BLaER1 treated with 17β-estradiol and CSF1 and Interleukin-3, amounts not matched to agents 10 nM and 100 nM (cell line): ENCODE measurements around the gene CYTH1.
A peak's percentile ranks its signal among the peaks of the same experiment; 100 is the strongest.

Experiments used
- H3K27ac ChIP-seq, 11 experiments: shearing (Covaris generic); formaldehyde crosslinking; 2 replicates each; pipeline ENCODE4 v1.8.1; 2022
- H3K27me3 ChIP-seq, 11 experiments: shearing (Covaris generic); formaldehyde crosslinking; 2 replicates each; pipeline ENCODE4 v1.8.1; 2022
- H3K36me3 ChIP-seq, 11 experiments: shearing (Covaris generic); formaldehyde crosslinking; 2 replicates each; pipeline ENCODE4 v1.8.1; 2022
- H3K4me1 ChIP-seq, 10 experiments: shearing (Covaris generic); formaldehyde crosslinking; 2 replicates each; pipeline ENCODE4 v1.8.1; 2022
- H3K4me2 ChIP-seq, 11 experiments: shearing (Covaris generic); formaldehyde crosslinking; 2 replicates each; pipeline ENCODE4 v1.8.1; 2022
- H3K4me3 ChIP-seq, 10 experiments: shearing (Covaris generic); formaldehyde crosslinking; 2 replicates each; pipeline ENCODE4 v1.8.1; 2022
- H3K9ac ChIP-seq, 11 experiments: shearing (Covaris generic); formaldehyde crosslinking; 2 replicates each; pipeline ENCODE4 v1.8.1; 2022
- H3K9me3 ChIP-seq, 11 experiments: shearing (Covaris generic); formaldehyde crosslinking; replicated peaks in 1 of 11; 2 replicates each; pipeline ENCODE4 v1.8.1; 2022
- H4K20me1 ChIP-seq, 11 experiments: shearing (Covaris generic); formaldehyde crosslinking; 2 replicates each; pipeline ENCODE4 v1.8.1; 2022
- Cebpa-rat ChIP-seq, 11 experiments: shearing (Covaris generic); IDR thresholded peaks; 2 replicates each; pipeline ENCODE4 v1.8.1; 2022

CYTH1 gene

DNA sequence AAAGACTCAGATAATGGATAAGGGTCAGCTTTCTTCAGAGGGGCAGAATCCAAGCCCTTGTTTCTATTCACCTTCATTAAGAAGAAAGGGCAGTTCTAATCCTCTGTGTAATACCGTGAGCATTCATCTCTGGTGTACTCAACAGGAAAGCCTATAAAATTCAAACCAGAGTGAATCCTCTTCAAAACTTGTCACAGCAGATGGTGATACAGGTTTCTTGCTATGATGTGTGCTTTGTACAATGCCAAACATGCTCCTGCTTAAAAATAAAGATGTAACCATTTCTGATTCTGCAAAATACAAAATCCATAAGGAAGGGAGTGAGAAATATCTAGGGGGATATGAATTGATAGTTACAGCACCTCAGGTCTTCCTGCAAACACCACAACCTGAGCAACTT lies 49.7 kb downstream of the CYTH1 start:
- H4K20me1 ChIP-seq: peaks cover 26 to 100% (median 81%) of the 10 kb centered on the region in 11 experiments; a peak in 21 of 22 replicates
- no peak overlapping the region for H3K4me3 ChIP-seq
- H3K36me3 ChIP-seq: peaks cover 0 to 44% (median 8%) of the 10 kb centered on the region in 11 experiments; a peak in 15 of 22 replicates
- H3K27me3 ChIP-seq: no peaks in the 10 kb centered on the region
- H3K9ac ChIP-seq: no peak overlapping the region
- no peak for TF ChIP-seq Cebpa-rat (IDR thresholded peaks at IDR 0.05)
- peak overlapping the region in 3 of 11 experiments; percentile 15 to 33 (median 29); a peak in 8 of 22 replicates for H3K27ac ChIP-seq
- H3K4me2 ChIP-seq: peak overlapping the region; percentile 91 to 99 (median 98)
- H3K4me1 ChIP-seq: peaks cover 83 to 98% (median 93%) of the 10 kb centered on the region in 10 experiments
- H3K9me3 ChIP-seq: no peaks in the 10 kb centered on the region

DNA sequence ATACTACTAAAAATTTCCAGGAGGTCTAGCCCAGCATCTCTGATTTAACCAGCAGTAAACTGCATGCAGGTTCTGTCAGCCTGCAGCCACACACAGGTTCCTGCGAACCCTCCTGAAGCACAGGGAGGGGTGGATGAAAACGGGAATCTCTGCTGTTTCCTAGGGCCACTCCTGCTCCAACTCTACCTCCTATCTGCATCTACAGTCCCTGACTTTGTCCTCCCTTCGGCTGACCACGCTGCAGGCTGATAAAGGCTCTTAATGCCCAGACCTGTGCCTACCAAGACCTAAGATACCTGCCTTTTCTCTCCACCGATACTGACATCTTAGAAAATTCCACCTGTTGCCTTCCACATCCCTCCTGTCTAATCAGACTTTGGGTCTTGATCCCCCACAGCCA lies 50.2 kb downstream of the CYTH1 start:
- no peaks in the 10 kb centered on the region for H3K9me3 ChIP-seq
- TF ChIP-seq Cebpa-rat (IDR thresholded peaks at IDR 0.05): no peak
- H3K4me1 ChIP-seq: peaks cover 83 to 98% (median 93%) of the 10 kb centered on the region in 10 experiments
- no peaks in the 10 kb centered on the region for H3K27me3 ChIP-seq
- H4K20me1 ChIP-seq: peaks cover 28 to 100% (median 86%) of the 10 kb centered on the region in 11 experiments; a peak in 21 of 22 replicates
- H3K36me3 ChIP-seq: peaks cover 0 to 49% (median 11%) of the 10 kb centered on the region in 11 experiments; a peak in 15 of 22 replicates
- H3K9ac ChIP-seq: no peak overlapping the region
- H3K4me2 ChIP-seq: peak overlapping the region; percentile 91 to 99 (median 98)
- peak overlapping the region in 4 of 11 experiments; percentile 29 to 71 (median 45); a peak in 6 of 22 replicates for H3K27ac ChIP-seq
- H3K4me3 ChIP-seq: no peak overlapping the region

DNA sequence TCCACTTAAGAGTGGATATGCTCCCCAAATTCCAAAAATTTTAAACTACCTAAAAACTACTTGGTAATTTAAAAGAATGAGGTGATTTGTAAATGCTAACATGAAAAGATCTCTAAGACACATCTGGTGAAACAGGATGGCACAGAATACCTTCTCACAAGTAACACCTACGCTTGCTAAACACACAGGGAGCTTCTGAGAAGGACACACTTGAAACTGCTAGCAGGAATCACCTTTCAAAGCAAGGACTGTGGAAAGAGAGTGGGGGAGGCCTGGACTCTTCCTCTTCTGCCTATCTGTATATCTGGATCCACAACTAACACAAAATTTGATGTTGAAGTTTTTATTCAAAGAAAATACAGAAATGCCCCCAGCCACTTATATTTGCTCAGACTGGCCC lies 52.4 kb downstream of the CYTH1 start:
- Histone ChIP-seq H3K4me2 (peak overlapping the region; percentile 91 to 99 (median 98)), H3K4me1 (peaks cover 100% of the 10 kb centered on the region in 10 experiments), H3K27ac (peak overlapping the region in 10 of 11 experiments; percentile 1 to 77 (median 70); a peak in 19 of 22 replicates), H4K20me1 (peaks cover 26 to 100% (median 90%) of the 10 kb centered on the region in 11 experiments; a peak in 21 of 22 replicates), H3K27me3 (no peaks in the 10 kb centered on the region), H3K36me3 (peaks cover 0 to 61% (median 17%) of the 10 kb centered on the region in 11 experiments; a peak in 15 of 22 replicates), H3K9ac (peak overlapping the region in 10 of 11 experiments; percentile 0 to 53 (median 20); a peak in 10 of 22 replicates), H3K4me3 (no peak overlapping the region), H3K9me3 (no peaks in the 10 kb centered on the region)
- TF ChIP-seq Cebpa-rat (IDR thresholded peaks at IDR 0.05): no peak

DNA sequence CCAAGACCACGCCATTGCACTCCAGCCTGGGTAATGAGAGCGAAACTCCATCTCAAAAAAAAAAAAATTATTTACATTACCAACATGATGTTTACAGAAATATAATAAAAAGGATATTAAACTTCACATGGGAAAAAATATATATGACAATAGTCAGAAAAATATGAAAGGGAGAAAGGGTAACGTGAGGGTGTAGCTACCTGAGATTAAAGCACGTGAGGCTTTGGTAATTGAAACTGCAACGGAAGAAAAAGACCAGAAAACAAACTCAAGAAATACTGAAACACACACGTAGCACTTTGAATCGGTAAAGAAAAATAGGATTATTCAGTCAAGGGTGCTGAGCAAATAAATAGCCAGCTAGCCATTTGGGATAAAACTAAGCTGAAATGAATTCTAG lies 53.6 kb downstream of the CYTH1 start:
- Histone ChIP-seq H3K4me1 (peaks cover 100% of the 10 kb centered on the region in 10 experiments), H3K4me3 (no peak overlapping the region), H3K9ac (peak overlapping the region in 3 of 11 experiments; percentile 15 to 27 (median 16); a peak in 2 of 22 replicates), H3K27me3 (no peaks in the 10 kb centered on the region), H3K9me3 (no peaks in the 10 kb centered on the region), H3K36me3 (peaks cover 0 to 63% (median 17%) of the 10 kb centered on the region in 11 experiments; a peak in 15 of 22 replicates), H3K27ac (peak overlapping the region in 6 of 11 experiments; percentile 25 to 84 (median 54); a peak in 8 of 22 replicates), H4K20me1 (peaks cover 28 to 100% (median 91%) of the 10 kb centered on the region in 11 experiments; a peak in 21 of 22 replicates), H3K4me2 (peak overlapping the region; percentile 90 to 99 (median 97))
- no peak for TF ChIP-seq Cebpa-rat (IDR thresholded peaks at IDR 0.05)

DNA sequence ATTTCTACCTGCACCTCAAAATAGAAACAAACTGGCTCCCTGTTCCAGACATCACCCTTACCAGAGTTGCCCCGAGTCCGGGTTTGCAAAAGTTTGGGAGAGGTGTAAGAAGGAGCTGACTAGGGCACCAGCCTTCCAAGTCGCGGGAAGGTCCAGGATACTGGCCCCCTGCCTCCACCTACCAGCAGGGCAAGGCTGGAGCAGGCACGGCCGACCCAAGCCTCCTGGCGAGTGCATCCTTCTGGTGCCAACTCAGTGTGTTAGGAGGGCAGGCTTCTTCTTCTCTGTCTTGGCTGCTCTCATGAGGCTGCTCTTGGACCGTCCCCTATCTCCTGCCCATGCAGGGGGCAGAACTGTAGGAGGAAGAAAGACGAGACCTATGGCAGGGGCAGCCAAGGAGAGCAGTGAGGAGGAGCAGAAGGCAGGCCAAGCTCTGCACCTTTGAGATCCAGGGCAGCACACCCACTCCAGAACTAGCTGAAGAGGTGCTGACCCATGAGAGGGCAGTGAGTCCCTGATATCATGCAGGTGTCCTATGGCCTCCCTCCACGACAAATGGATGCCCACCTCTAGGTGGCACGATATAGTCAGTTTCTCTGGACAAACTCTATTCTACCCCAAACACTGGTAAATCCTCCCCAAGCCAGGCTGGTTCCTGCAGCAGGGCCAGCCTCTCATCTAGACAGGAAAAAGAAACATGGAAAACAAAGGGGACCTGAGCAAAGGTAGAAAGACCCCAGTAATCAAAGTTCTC lies 54.4 kb downstream of the CYTH1 start:
- peak overlapping the region in 8 of 11 experiments; percentile 11 to 84 (median 34); a peak in 12 of 22 replicates for H3K27ac ChIP-seq

DNA sequence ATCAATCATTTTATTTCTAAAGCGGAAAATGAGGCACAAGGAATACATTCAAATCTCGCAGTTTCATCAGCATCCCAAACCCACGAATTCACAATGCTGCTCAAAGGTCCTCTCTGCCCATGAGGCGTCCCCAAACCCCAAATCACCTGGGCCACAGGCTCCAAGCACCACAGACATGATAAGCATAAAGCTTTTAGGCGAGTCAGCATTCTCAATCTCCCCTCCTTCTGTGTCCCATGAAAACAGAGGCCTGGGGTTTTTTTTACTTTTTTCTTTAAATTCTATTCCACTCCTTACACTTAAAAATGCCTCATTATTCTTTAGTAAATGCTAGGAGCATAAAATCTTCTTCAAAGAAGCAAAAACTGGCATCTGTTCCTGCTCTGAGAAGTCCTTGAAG lies 55.0 kb downstream of the CYTH1 start:
- Histone ChIP-seq H3K27ac (peak overlapping the region in 6 of 11 experiments; percentile 38 to 84 (median 72); a peak in 11 of 22 replicates), H3K4me2 (peak overlapping the region; percentile 90 to 99 (median 97)), H3K36me3 (peaks cover 0 to 57% (median 14%) of the 10 kb centered on the region in 11 experiments; a peak in 15 of 22 replicates), H3K27me3 (no peaks in the 10 kb centered on the region), H3K9ac (peak overlapping the region in 8 of 11 experiments; percentile 11 to 74 (median 60); a peak in 12 of 22 replicates), H3K4me3 (peak overlapping the region in 3 of 10 experiments; percentile 15 to 27 (median 22); a peak in 2 of 20 replicates), H3K4me1 (peaks cover 100% of the 10 kb centered on the region in 10 experiments), H4K20me1 (peaks cover 33 to 100% (median 93%) of the 10 kb centered on the region in 11 experiments), H3K9me3 (no peaks in the 10 kb centered on the region)
- TF ChIP-seq Cebpa-rat (IDR thresholded peaks at IDR 0.05): no peak

More for the DNA sequence above, 54.4 kb downstream of the CYTH1 start:
- Histone ChIP-seq H3K27me3 (no peaks in the 10 kb centered on the region), H4K20me1 (peaks cover 31 to 100% (median 93%) of the 10 kb centered on the region in 11 experiments), H3K4me3 (no peak overlapping the region), H3K9ac (peak overlapping the region in 8 of 11 experiments; percentile 1 to 74 (median 14); a peak in 7 of 22 replicates), H3K4me1 (peaks cover 100% of the 10 kb centered on the region in 10 experiments), H3K9me3 (no peaks in the 10 kb centered on the region), H3K36me3 (peaks cover 0 to 63% (median 17%) of the 10 kb centered on the region in 11 experiments; a peak in 15 of 22 replicates), H3K4me2 (peak overlapping the region; percentile 90 to 99 (median 97))
- no peak for TF ChIP-seq Cebpa-rat (IDR thresholded peaks at IDR 0.05)

DNA sequence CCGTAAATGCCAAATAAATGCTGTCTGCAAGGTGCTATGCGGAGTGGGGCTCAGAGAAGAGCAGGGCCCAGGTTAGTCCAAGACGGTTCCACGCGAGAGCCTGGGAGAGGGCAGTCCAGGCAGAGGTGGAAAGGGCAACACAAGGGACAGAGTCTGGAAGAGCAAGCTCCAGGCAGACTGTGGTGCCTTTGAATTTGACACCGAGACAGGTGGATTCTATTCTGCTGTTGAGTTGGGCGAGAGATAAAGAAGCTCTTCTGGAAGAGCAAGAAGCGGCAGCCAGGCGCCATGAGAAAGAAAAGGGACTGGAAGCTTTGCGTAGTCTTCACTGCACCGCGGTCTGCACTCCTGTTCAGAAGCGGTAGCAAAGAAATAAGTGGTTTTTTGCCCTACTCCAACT lies 55.6 kb downstream of the CYTH1 start:
- Histone ChIP-seq H3K9me3 (no peaks in the 10 kb centered on the region), H3K4me1 (peaks cover 100% of the 10 kb centered on the region in 10 experiments), H3K36me3 (peaks cover 0 to 52% (median 11%) of the 10 kb centered on the region in 11 experiments; a peak in 15 of 22 replicates), H3K4me2 (peak overlapping the region; percentile 90 to 99 (median 97)), H3K9ac (peak overlapping the region; percentile 26 to 74 (median 58); a peak in 17 of 22 replicates), H3K27ac (peak overlapping the region in 8 of 11 experiments; percentile 43 to 84 (median 64); a peak in 18 of 22 replicates), H3K27me3 (no peaks in the 10 kb centered on the region), H3K4me3 (peak overlapping the region in 5 of 10 experiments; percentile 12 to 27 (median 22); a peak in 6 of 20 replicates), H4K20me1 (peaks cover 36 to 100% (median 93%) of the 10 kb centered on the region in 11 experiments)
- TF ChIP-seq Cebpa-rat (IDR thresholded peaks at IDR 0.05): no peak

DNA sequence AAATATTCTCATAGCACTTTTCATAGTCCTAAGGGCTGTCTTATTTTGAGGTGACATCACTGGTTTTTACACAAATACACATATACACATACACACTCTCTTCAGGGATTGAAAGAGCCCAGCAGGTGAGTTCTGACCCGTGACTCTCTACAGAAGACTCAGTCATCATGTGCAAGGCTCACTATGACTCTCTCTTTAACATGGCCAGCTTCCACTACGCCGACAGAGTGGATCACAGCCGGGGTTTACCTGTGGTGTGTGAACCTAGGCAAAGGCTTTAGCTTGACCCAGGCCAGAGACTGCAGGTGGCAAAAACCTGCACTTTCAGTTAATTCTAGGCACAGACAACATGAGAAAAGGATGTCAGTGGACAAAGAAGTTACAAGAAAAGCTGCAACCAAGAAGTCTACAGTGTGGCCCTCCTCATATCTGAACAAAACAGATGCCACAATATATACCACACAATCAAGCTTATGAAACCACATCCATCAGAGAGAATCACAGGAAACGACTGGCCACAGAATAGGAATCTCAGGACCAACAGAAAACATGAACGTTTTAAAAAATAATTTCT lies 56.5 kb downstream of the CYTH1 start:
- H3K4me3 ChIP-seq: no peak overlapping the region
- H3K4me2 ChIP-seq: peak overlapping the region; percentile 90 to 99 (median 97)
- H3K27me3 ChIP-seq: no peaks in the 10 kb centered on the region
- H4K20me1 ChIP-seq: peaks cover 37 to 100% (median 97%) of the 10 kb centered on the region in 11 experiments
- H3K9ac ChIP-seq: peak overlapping the region in 10 of 11 experiments; percentile 27 to 74 (median 58); a peak in 14 of 22 replicates
- H3K27ac ChIP-seq: peak overlapping the region in 9 of 11 experiments; percentile 13 to 84 (median 59); a peak in 16 of 22 replicates
- peaks cover 0 to 51% (median 11%) of the 10 kb centered on the region in 11 experiments; a peak in 15 of 22 replicates for H3K36me3 ChIP-seq
- peaks cover 100% of the 10 kb centered on the region in 10 experiments for H3K4me1 ChIP-seq
- H3K9me3 ChIP-seq: no peaks in the 10 kb centered on the region
- TF ChIP-seq Cebpa-rat (IDR thresholded peaks at IDR 0.05): no peak
